ENCODE data around the gene DIAPH2.

DIAPH2 gene

GRCh38 chrX:96982161-96982560 is 297.5 kb downstream of the DIAPH2 start:
- FAIRE-seq: no peak

- FAIRE-seq: no peak
Observed at GRCh38 chrX:96984538-96984937, 299.9 kb downstream of the DIAPH2 start.

- FAIRE-seq: no peak
Observed at GRCh38 chrX:96985046-96985445, 300.4 kb downstream of the DIAPH2 start.

- FAIRE-seq: no peak
Observed at GRCh38 chrX:96987228-96987627, 302.6 kb downstream of the DIAPH2 start.

GRCh38 chrX:96989830-96990571 is 305.4 kb downstream of the DIAPH2 start:
- no peak for FAIRE-seq

- FAIRE-seq: no peak
Observed at GRCh38 chrX:96994093-96994492, 309.5 kb downstream of the DIAPH2 start.

- no peak for FAIRE-seq
Observed at GRCh38 chrX:96997196-96997595, 312.6 kb downstream of the DIAPH2 start.

GRCh38 chrX:97000682-97001368 is 316.2 kb downstream of the DIAPH2 start:
- FAIRE-seq: no peak

- no peak for FAIRE-seq
Observed at GRCh38 chrX:97006167-97006566, 321.5 kb downstream of the DIAPH2 start.

GRCh38 chrX:97009391-97009790 is 324.7 kb downstream of the DIAPH2 start:
- no peak for FAIRE-seq

GRCh38 chrX:97011540-97011939 is 326.9 kb downstream of the DIAPH2 start:
- no peak for FAIRE-seq

- FAIRE-seq: no peak
Observed at GRCh38 chrX:97016106-97016505, 331.5 kb downstream of the DIAPH2 start.

- no peak for FAIRE-seq
Observed at GRCh38 chrX:97021680-97022079, 337.0 kb downstream of the DIAPH2 start.

GRCh38 chrX:97026406-97026805 is 341.8 kb downstream of the DIAPH2 start:
- FAIRE-seq: no peak

- no peak for FAIRE-seq
Observed at GRCh38 chrX:97027384-97027922, 342.8 kb downstream of the DIAPH2 start.

GRCh38 chrX:97030463-97030862 is 345.8 kb downstream of the DIAPH2 start:
- FAIRE-seq: no peak

GRCh38 chrX:97030947-97031346 is 346.3 kb downstream of the DIAPH2 start:
- FAIRE-seq: no peak

GRCh38 chrX:97039363-97040029 is 354.9 kb downstream of the DIAPH2 start:
- FAIRE-seq: no peak

- FAIRE-seq: no peak
Observed at GRCh38 chrX:97045470-97045869, 360.8 kb downstream of the DIAPH2 start.

GRCh38 chrX:97046867-97047266 is 362.2 kb downstream of the DIAPH2 start:
- FAIRE-seq: no peak

GRCh38 chrX:97050392-97050791 is 365.8 kb downstream of the DIAPH2 start:
- no peak for FAIRE-seq

GRCh38 chrX:97057349-97057909 is 372.8 kb downstream of the DIAPH2 start:
- no peak for FAIRE-seq

- FAIRE-seq: no peak
Observed at GRCh38 chrX:97060020-97060419, 375.4 kb downstream of the DIAPH2 start.

Data from endometrium (tissue), 2 donors.